ENCODE data around the gene DHX57.

- TF ChIP-seq POLR2AphosphoS5 (IDR thresholded peaks at IDR 0.05; ENCODE audit: low read depth) (no peak), CTCF (conservative IDR thresholded peaks at IDR 0.05; ENCODE audit: low read depth in 2 of 2) (no peak), EZH2 (IDR thresholded peaks at IDR 0.05; ENCODE audit: low read depth, unreplicated experiment) (no peak), CREB1 (CRISPR knock-in tag; IDR thresholded peaks at IDR 0.05; ENCODE audit: low read depth) (no peak)
These were observed 49.8 kb downstream of the DHX57 start for GRCh38 chr2:38825956-38826355.

Measured in GM23338 (cell line).